Peyer's patch (tissue), 4 donors: ENCODE data around the gene SYNE1.

Experiments
- POLR2A ChIP-seq, 2 donors: fragments of 450-650 bp; IDR thresholded peaks; one replicate each; pipeline ENCODE4 v1.5.1; 2017; ENCODE audit warnings: antibody characterized with exemption in 2 of 2, mild to moderate bottlenecking in 2 of 2, moderate library complexity in 2 of 2
- TF ChIP-seq, protein P1 (sequence below), 6 experiments: fragments of 450-650 bp in 4 of 6; fragments of 200-600 bp in 2 of 6; sonication (generic) in 1 of 6; IDR thresholded peaks; one replicate each; pipeline ENCODE4 v1.5.1; 2017 to 2019; ENCODE audit warnings: antibody characterized with exemption in 6 of 6, mild to moderate bottlenecking in 3 of 6, moderate library complexity in 1 of 6

DNA sequence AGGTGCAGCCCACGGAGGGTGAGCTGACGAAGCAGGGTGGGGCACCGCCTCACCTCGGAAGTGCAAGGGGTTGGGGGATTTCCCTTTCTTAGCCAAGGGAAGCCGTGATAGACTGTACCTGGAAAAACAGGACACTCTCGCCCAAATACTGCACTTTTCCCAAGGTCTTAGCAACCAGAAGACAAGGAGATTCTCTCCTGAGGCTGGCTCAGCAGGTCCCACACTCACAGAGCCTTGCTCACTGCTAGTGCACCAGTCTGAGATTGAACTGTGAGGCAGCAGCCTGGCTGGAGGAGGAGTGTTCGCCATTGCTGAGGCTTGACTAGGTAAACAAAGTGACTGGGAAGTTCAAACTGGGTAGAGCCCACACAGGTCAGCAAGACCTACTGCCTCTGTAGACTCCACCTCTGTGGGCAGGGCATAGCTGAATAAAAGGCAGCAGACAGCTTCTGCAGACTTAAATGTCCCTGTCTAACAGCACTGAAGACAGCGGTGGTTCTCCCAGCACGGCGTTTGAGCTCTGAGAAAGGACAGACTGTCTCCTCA, 28.0 kb downstream of the SYNE1 start:
- TF ChIP-seq POLR2A (IDR thresholded peaks at IDR 0.05), result no peak
- TF ChIP-seq, protein P1, sequence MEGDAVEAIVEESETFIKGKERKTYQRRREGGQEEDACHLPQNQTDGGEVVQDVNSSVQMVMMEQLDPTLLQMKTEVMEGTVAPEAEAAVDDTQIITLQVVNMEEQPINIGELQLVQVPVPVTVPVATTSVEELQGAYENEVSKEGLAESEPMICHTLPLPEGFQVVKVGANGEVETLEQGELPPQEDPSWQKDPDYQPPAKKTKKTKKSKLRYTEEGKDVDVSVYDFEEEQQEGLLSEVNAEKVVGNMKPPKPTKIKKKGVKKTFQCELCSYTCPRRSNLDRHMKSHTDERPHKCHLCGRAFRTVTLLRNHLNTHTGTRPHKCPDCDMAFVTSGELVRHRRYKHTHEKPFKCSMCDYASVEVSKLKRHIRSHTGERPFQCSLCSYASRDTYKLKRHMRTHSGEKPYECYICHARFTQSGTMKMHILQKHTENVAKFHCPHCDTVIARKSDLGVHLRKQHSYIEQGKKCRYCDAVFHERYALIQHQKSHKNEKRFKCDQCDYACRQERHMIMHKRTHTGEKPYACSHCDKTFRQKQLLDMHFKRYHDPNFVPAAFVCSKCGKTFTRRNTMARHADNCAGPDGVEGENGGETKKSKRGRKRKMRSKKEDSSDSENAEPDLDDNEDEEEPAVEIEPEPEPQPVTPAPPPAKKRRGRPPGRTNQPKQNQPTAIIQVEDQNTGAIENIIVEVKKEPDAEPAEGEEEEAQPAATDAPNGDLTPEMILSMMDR (IDR thresholded peaks at IDR 0.05), result no peak
